ENCODE results near the gene EWSR1. TPM values are rescaled to one million over a fixed set of nuclear protein-coding genes. Genes with fewer than 3 reads are reported as not detected.

The EWSR1 gene
- polyA plus RNA-seq, 3 donors: 81.2 to 280 (median 136) TPM

DNA sequence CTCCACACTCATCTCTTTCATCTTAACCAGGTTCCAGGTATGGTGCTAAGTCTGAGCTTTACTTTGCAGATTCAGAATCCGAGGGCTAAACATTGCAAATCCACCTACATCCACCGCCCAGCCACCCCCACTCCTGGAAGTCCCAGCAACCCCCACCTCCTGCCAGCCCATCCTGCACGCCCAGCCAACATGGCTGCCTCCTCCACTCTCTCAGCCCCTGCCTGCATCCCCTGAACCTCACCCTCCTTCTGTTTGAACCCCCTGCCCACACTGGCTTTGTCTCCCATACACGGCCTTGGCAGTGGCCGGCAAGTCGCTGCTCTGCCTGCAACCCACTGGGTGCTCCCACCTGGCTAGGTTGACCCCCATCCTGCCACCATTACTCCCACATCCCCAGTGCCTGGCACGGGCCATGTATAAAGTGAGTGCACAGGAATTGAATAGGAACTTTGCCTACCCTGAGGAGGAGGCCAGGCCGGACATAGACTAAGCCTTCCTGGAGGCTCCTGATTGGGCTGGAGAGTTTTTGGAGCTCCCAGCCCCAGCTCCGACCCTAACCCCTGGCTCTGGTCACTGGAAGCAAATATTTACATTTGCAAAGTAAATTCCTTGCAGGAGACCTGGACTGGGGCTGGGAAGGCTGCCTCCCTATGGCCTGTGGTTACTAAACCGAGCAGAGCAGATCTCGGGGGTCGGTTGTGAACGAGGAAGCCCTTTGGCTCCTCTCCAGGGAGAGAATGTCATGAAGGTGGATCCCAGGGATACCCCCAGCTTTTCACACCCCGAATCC lies 48.0 kb upstream of the EWSR1 start:
- no peaks in the 10 kb centered on the region for H3K9me3 Mint-ChIP-seq
- no peak overlapping the region for H3K27ac ChIP-seq (ENCODE audit: low read depth in 1 of 2, low read length in 2 of 2)

More for the DNA sequence above, 48.0 kb upstream of the EWSR1 start:
- H3K79me2 ChIP-seq (ENCODE audit: insufficient read depth, low read length): no peaks in the 10 kb centered on the region
- H3K9ac ChIP-seq (ENCODE audit: insufficient read depth, low read length, poor library complexity, severe bottlenecking): no peak overlapping the region
- no peak for TF ChIP-seq CTCF (IDR thresholded peaks at IDR 0.05)
- H3K4me2 ChIP-seq (replicated peaks; ENCODE audit: extremely low read depth, low read length, poor library complexity, severe bottlenecking): no peak overlapping the region
- no peaks in the 10 kb centered on the region for H3K27me3 ChIP-seq (ENCODE audit: control insufficient read depth in 2 of 2, insufficient read depth in 2 of 2, low read length in 2 of 2)
- intact Hi-C loops (cut with micrococcal nuclease): no loop called here
- DNase-seq: no peak
- no peaks in the 10 kb centered on the region for H3K36me3 Mint-ChIP-seq
- peaks cover 8% of the 10 kb centered on the region in 2 donors for H3K4me1 ChIP-seq (ENCODE audit: control insufficient read depth in 1 of 2, insufficient read depth in 2 of 2, low read length in 2 of 2)
- peaks cover 8% of the 10 kb centered on the region for H3K4me1 Mint-ChIP-seq
- H2AFZ ChIP-seq (ENCODE audit: insufficient read depth, low read depth, low read length, poor library complexity, severe bottlenecking): no peak overlapping the region
- H3K27ac Mint-ChIP-seq: peak overlapping the region in 1 of 7 donors; percentile 30
- peak overlapping the region in 1 of 2 donors; percentile 17 for H3K4me3 Mint-ChIP-seq
- no peak overlapping the region for H3K4me3 ChIP-seq (replicated peaks in 1 of 3; ENCODE audit: low read depth in 2 of 3, low read length in 3 of 3)
- peaks cover 0 to 5% (median 4%) of the 10 kb centered on the region in 3 donors for H3K27me3 Mint-ChIP-seq (ENCODE audit: low read depth in 3 of 3)
- H3K36me3 ChIP-seq (replicated peaks in 1 of 2; ENCODE audit: control insufficient read depth in 1 of 2, insufficient read depth in 2 of 2, low read length in 2 of 2): no peaks in the 10 kb centered on the region
- no peaks in the 10 kb centered on the region for H4K20me1 ChIP-seq (ENCODE audit: insufficient read depth, low read length)
- 95% methylated on average over 7 of the region's 14 CpGs for WGBS (ENCODE audit: insufficient coverage)
- H3K9me3 ChIP-seq (replicated peaks in 1 of 2; ENCODE audit: control insufficient read depth in 1 of 2, insufficient read depth in 1 of 2, low read length in 2 of 2): no peaks in the 10 kb centered on the region
